GM23338 (cell line): ENCODE data around the gene ZER1. TPM values are rescaled to one million over a fixed set of nuclear protein-coding genes. Genes with fewer than 3 reads are reported as not detected.

Source experiments
- ATAC-seq: fragments of 200-7000 bp; cut with Tn5 transposase; 3 replicates; pipeline ENCODE4 v1.9.1; 2020
- DNase-seq: peaks from one replicate; pipeline ENCODE4 v3.0.0-alpha.2; 2015; ENCODE audit warnings: low spot score
- H2AFZ ChIP-seq: fragments of 200-600 bp; sonication (generic); 2 replicates; pipeline ENCODE4 v1.8.0; 2016; ENCODE audit warnings: antibody characterized with exemption, mild to moderate bottlenecking, moderate library complexity
- H3F3A ChIP-seq: fragments of 200-600 bp; sonication (generic); replicated peaks from 2 replicates; pipeline ENCODE4 v1.8.0; 2017; ENCODE audit warnings: antibody characterized with exemption, mixed run types, low read depth
- H3K27ac ChIP-seq: fragments of 200-600 bp; sonication (generic); 2 replicates; pipeline ENCODE4 v1.6.1; 2016; ENCODE audit warnings: low read depth
- H3K27me3 ChIP-seq: fragments of 200-600 bp; sonication (generic); 2 replicates; pipeline ENCODE4 v1.8.0; 2016; ENCODE audit warnings: mild to moderate bottlenecking, mixed run types, moderate library complexity; ENCODE audit not compliant: insufficient read depth
- H3K36me3 ChIP-seq: fragments of 200-600 bp; sonication (generic); 2 replicates; pipeline ENCODE4 v1.8.0; 2016; ENCODE audit warnings: mild to moderate bottlenecking; ENCODE audit not compliant: insufficient read depth
- H3K4me1 ChIP-seq: fragments of 200-600 bp; sonication (generic); 2 replicates; pipeline ENCODE4 v1.8.0; 2016; ENCODE audit warnings: mild to moderate bottlenecking, moderate library complexity; ENCODE audit not compliant: insufficient read depth
- H3K4me2 ChIP-seq: fragments of 200-600 bp; sonication (generic); 2 replicates; pipeline ENCODE4 v1.7.1; 2017; ENCODE audit warnings: mixed run types
- H3K4me3 ChIP-seq: fragments of 200-600 bp; sonication (generic); 2 replicates; pipeline ENCODE4 v1.6.1; 2016; ENCODE audit warnings: mixed run types
- H3K79me2 ChIP-seq: fragments of 200-600 bp; sonication (generic); replicated peaks from 2 replicates; pipeline ENCODE4 v1.8.0; 2017; ENCODE audit warnings: mild to moderate bottlenecking; ENCODE audit not compliant: insufficient read depth
- H3K9me2 ChIP-seq: fragments of 200-600 bp; sonication (generic); 2 replicates; pipeline ENCODE4 v1.8.0; 2017; ENCODE audit not compliant: insufficient read depth
- H4K20me1 ChIP-seq: fragments of 200-600 bp; sonication (generic); replicated peaks from 2 replicates; pipeline ENCODE4 v1.8.0; 2017; ENCODE audit warnings: mild to moderate bottlenecking; ENCODE audit not compliant: insufficient read depth
- H3K27ac Mint-ChIP-seq: 2 replicates; pipeline ENCODE4 v1.8.0; 2020; ENCODE audit warnings: inconsistent platforms, mild to moderate bottlenecking, moderate library complexity, mixed read lengths
- H3K27me3 Mint-ChIP-seq: 3 replicates; pipeline ENCODE4 v1.8.0; 2022; ENCODE audit warnings: low read depth, mild to moderate bottlenecking, moderate library complexity, mixed read lengths, inconsistent platforms; ENCODE audit not compliant: insufficient read depth, poor library complexity
- H3K36me3 Mint-ChIP-seq: 3 replicates; pipeline ENCODE4 v1.8.0; 2021; ENCODE audit warnings: low read depth, mild to moderate bottlenecking, inconsistent platforms, moderate library complexity, mixed read lengths
- H3K4me1 Mint-ChIP-seq: 3 replicates; pipeline ENCODE4 v1.8.0; 2020; ENCODE audit warnings: mild to moderate bottlenecking, inconsistent platforms, mixed read lengths
- H3K4me3 Mint-ChIP-seq: 3 replicates; pipeline ENCODE4 v1.8.0; 2021; ENCODE audit warnings: moderate library complexity, mild to moderate bottlenecking, inconsistent platforms, mixed read lengths
- H3K9me3 Mint-ChIP-seq: 3 replicates; pipeline ENCODE4 v1.8.0; 2020; ENCODE audit warnings: moderate library complexity, mild to moderate bottlenecking, inconsistent platforms, mixed read lengths
- CREB1 ChIP-seq: fragments of 250-450 bp; sonication (Bioruptor Pico); IDR thresholded peaks from 2 replicates; pipeline ENCODE4 v1.5.0; 2020; ENCODE audit warnings: low read depth, mild to moderate bottlenecking, moderate library complexity
- EZH2 ChIP-seq: fragments of 200-600 bp; sonication (generic); IDR thresholded peaks from one replicate; pipeline ENCODE4 v1.8.0; 2017; ENCODE audit warnings: antibody characterized with exemption, mild to moderate bottlenecking, low read depth; ENCODE audit not compliant: unreplicated experiment
- EZH2phosphoT487 ChIP-seq: fragments of 200-600 bp; sonication (generic); IDR thresholded peaks from one replicate; pipeline ENCODE4 v1.8.1; 2018; ENCODE audit warnings: antibody characterized with exemption; ENCODE audit not compliant: unreplicated experiment
- JUNB ChIP-seq: IDR thresholded peaks from one replicate; pipeline ENCODE4 v1.6.1; 2016; ENCODE audit warnings: antibody characterized with exemption; ENCODE audit not compliant: unreplicated experiment
- NANOG ChIP-seq: IDR thresholded peaks from 2 replicates; pipeline ENCODE4 v1.6.1; 2016; ENCODE audit warnings: antibody characterized with exemption, borderline replicate concordance
- POLR2AphosphoS5 ChIP-seq: IDR thresholded peaks from 2 replicates; pipeline ENCODE4 v1.6.1; 2016; ENCODE audit warnings: antibody characterized with exemption, low read depth
- STAT1 ChIP-seq: IDR thresholded peaks from one replicate; pipeline ENCODE4 v1.6.1; 2016; ENCODE audit warnings: antibody characterized with exemption; ENCODE audit not compliant: unreplicated experiment
- ZNF114 ChIP-seq: fragments of 250-450 bp; sonication (Bioruptor Pico); IDR thresholded peaks from 2 replicates; pipeline ENCODE4 v1.5.0; 2020; ENCODE audit warnings: mild to moderate bottlenecking, moderate library complexity
- ZNF331 ChIP-seq: fragments of 250-450 bp; sonication (Bioruptor Pico); IDR thresholded peaks from 2 replicates; pipeline ENCODE4 v1.5.0; 2020; ENCODE audit warnings: low read depth, mild to moderate bottlenecking, moderate library complexity
- polyA plus RNA-seq: library from polyadenylated mRNA; unstranded; fragments of >200 nt; fragmentation: Nextera tagmentation; extraction: Ambion mirVana; gene quantifications from 2 replicates; pipeline ENCODE4 v1.2.1, GENCODE V29; 2016
- total RNA-seq: library from RNA; depleted of rRNA; stranded (reverse); fragments of >200 nt; shearing (Covaris generic); gene quantifications from 2 replicates; pipeline ENCODE4 v1.2.3, GENCODE V29; 2014
- TF ChIP-seq, protein P1 (sequence below): fragments of 250-450 bp; sonication (Bioruptor Pico); IDR thresholded peaks from 2 replicates; pipeline ENCODE4 v1.5.0; 2020; ENCODE audit warnings: mild to moderate bottlenecking, moderate library complexity
- TF ChIP-seq, protein P2 (sequence below), 2 experiments: fragments of 200-600 bp in 1 of 2; sonication (generic) in 1 of 2; conservative IDR thresholded peaks; 2 replicates each; pipeline versions ENCODE4 v1.5.1 to v1.6.1; 2016 to 2017; ENCODE audit warnings: antibody characterized with exemption in 2 of 2, low read depth in 2 of 2, mild to moderate bottlenecking in 2 of 2, moderate library complexity in 1 of 2
- TF ChIP-seq, protein P3 (sequence below): IDR thresholded peaks from 2 replicates; pipeline ENCODE4 v1.6.1; 2016; ENCODE audit warnings: antibody characterized with exemption
- TF ChIP-seq, protein P4 (sequence below): IDR thresholded peaks from one replicate; pipeline ENCODE4 v1.6.1; 2018; ENCODE audit warnings: antibody characterized with exemption; ENCODE audit not compliant: unreplicated experiment

ZER1 gene
- total and polyA plus RNA-seq, 2 experiments from 2014 or later, result 7.0 to 23.9 TPM

DNA sequence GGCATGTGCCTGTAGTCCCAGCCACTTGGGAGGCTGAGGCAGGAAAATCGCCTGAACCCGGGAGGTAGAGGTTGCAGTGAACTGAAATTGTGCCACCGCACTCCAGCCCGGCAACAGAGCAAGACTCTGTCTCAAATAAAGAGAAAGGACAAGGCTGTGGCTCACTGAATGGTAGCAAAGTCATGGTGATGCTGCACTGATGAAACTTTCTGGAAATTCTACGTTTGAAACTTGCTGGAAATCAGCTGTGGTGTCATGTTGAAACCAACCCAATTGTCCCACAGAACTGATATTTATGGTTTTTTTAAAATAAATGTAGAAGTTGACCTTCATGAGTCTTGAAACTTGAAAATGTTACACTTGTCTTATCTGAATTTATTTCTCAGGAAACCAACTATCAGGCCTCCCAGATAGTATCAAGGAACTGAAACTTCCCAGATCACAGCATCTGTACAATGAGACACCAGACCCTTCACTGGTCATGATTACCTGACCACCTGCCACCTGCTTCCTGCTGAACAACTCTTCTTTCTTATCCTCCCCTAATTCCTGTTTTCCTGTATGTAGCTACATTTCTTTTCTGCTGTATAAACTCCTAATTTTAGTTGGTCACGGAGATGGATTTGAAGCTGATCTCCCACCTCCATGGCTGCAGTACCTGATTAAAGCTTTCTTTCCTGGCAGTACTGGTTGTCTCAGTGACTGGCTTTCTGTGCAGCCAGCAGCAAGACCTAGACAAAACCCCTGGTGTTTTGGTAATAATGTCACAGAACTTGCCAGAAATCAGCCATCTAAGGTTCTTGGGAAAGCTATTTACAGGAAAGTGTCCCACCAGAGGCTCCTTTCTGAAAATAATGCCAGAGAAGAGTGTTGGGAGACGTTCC is 9.7 kb upstream of the ZER1 start:
- H4K20me1 ChIP-seq, result no peaks in the 10 kb centered on the region
- no peak for TF ChIP-seq NANOG
- no peak for TF ChIP-seq JUNB
- TF ChIP-seq, protein P1, sequence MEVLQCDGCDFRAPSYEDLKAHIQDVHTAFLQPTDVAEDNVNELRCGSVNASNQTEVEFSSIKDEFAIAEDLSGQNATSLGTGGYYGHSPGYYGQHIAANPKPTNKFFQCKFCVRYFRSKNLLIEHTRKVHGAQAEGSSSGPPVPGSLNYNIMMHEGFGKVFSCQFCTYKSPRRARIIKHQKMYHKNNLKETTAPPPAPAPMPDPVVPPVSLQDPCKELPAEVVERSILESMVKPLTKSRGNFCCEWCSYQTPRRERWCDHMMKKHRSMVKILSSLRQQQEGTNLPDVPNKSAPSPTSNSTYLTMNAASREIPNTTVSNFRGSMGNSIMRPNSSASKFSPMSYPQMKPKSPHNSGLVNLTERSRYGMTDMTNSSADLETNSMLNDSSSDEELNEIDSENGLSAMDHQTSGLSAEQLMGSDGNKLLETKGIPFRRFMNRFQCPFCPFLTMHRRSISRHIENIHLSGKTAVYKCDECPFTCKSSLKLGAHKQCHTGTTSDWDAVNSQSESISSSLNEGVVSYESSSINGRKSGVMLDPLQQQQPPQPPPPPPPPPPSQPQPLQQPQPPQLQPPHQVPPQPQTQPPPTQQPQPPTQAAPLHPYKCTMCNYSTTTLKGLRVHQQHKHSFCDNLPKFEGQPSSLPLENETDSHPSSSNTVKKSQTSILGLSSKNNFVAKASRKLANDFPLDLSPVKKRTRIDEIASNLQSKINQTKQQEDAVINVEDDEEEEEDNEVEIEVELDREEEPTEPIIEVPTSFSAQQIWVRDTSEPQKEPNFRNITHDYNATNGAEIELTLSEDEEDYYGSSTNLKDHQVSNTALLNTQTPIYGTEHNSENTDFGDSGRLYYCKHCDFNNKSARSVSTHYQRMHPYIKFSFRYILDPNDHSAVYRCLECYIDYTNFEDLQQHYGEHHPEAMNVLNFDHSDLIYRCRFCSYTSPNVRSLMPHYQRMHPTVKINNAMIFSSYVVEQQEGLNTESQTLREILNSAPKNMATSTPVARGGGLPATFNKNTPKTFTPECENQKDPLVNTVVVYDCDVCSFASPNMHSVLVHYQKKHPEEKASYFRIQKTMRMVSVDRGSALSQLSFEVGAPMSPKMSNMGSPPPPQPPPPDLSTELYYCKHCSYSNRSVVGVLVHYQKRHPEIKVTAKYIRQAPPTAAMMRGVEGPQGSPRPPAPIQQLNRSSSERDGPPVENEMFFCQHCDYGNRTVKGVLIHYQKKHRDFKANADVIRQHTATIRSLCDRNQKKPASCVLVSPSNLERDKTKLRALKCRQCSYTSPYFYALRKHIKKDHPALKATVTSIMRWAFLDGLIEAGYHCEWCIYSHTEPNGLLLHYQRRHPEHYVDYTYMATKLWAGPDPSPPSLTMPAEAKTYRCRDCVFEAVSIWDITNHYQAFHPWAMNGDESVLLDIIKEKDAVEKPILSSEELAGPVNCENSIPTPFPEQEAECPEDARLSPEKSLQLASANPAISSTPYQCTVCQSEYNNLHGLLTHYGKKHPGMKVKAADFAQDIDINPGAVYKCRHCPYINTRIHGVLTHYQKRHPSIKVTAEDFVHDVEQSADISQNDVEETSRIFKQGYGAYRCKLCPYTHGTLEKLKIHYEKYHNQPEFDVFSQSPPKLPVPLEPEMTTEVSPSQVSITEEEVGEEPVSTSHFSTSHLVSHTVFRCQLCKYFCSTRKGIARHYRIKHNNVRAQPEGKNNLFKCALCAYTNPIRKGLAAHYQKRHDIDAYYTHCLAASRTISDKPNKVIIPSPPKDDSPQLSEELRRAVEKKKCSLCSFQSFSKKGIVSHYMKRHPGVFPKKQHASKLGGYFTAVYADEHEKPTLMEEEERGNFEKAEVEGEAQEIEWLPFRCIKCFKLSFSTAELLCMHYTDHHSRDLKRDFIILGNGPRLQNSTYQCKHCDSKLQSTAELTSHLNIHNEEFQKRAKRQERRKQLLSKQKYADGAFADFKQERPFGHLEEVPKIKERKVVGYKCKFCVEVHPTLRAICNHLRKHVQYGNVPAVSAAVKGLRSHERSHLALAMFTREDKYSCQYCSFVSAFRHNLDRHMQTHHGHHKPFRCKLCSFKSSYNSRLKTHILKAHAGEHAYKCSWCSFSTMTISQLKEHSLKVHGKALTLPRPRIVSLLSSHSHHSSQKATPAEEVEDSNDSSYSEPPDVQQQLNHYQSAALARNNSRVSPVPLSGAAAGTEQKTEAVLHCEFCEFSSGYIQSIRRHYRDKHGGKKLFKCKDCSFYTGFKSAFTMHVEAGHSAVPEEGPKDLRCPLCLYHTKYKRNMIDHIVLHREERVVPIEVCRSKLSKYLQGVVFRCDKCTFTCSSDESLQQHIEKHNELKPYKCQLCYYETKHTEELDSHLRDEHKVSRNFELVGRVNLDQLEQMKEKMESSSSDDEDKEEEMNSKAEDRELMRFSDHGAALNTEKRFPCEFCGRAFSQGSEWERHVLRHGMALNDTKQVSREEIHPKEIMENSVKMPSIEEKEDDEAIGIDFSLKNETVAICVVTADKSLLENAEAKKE, result no peak
- TF ChIP-seq POLR2AphosphoS5, result no peak
- TF ChIP-seq, protein P2, sequence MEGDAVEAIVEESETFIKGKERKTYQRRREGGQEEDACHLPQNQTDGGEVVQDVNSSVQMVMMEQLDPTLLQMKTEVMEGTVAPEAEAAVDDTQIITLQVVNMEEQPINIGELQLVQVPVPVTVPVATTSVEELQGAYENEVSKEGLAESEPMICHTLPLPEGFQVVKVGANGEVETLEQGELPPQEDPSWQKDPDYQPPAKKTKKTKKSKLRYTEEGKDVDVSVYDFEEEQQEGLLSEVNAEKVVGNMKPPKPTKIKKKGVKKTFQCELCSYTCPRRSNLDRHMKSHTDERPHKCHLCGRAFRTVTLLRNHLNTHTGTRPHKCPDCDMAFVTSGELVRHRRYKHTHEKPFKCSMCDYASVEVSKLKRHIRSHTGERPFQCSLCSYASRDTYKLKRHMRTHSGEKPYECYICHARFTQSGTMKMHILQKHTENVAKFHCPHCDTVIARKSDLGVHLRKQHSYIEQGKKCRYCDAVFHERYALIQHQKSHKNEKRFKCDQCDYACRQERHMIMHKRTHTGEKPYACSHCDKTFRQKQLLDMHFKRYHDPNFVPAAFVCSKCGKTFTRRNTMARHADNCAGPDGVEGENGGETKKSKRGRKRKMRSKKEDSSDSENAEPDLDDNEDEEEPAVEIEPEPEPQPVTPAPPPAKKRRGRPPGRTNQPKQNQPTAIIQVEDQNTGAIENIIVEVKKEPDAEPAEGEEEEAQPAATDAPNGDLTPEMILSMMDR (conservative IDR thresholded peaks at IDR 0.05; ENCODE audit: low read depth in 2 of 2), result no peak
- TF ChIP-seq, protein P3, sequence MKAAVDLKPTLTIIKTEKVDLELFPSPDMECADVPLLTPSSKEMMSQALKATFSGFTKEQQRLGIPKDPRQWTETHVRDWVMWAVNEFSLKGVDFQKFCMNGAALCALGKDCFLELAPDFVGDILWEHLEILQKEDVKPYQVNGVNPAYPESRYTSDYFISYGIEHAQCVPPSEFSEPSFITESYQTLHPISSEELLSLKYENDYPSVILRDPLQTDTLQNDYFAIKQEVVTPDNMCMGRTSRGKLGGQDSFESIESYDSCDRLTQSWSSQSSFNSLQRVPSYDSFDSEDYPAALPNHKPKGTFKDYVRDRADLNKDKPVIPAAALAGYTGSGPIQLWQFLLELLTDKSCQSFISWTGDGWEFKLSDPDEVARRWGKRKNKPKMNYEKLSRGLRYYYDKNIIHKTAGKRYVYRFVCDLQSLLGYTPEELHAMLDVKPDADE, result no peak
- TF ChIP-seq CREB1 (CRISPR knock-in tag), result no peak
- TF ChIP-seq ZNF114 (CRISPR knock-in tag), result no peak
- no peak for TF ChIP-seq ZNF331
- TF ChIP-seq, protein P4, sequence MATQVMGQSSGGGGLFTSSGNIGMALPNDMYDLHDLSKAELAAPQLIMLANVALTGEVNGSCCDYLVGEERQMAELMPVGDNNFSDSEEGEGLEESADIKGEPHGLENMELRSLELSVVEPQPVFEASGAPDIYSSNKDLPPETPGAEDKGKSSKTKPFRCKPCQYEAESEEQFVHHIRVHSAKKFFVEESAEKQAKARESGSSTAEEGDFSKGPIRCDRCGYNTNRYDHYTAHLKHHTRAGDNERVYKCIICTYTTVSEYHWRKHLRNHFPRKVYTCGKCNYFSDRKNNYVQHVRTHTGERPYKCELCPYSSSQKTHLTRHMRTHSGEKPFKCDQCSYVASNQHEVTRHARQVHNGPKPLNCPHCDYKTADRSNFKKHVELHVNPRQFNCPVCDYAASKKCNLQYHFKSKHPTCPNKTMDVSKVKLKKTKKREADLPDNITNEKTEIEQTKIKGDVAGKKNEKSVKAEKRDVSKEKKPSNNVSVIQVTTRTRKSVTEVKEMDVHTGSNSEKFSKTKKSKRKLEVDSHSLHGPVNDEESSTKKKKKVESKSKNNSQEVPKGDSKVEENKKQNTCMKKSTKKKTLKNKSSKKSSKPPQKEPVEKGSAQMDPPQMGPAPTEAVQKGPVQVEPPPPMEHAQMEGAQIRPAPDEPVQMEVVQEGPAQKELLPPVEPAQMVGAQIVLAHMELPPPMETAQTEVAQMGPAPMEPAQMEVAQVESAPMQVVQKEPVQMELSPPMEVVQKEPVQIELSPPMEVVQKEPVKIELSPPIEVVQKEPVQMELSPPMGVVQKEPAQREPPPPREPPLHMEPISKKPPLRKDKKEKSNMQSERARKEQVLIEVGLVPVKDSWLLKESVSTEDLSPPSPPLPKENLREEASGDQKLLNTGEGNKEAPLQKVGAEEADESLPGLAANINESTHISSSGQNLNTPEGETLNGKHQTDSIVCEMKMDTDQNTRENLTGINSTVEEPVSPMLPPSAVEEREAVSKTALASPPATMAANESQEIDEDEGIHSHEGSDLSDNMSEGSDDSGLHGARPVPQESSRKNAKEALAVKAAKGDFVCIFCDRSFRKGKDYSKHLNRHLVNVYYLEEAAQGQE, result no peak
- TF ChIP-seq EZH2phosphoT487, result no peak
- no peak for TF ChIP-seq EZH2
- TF ChIP-seq STAT1, result no peak
- no peaks in the 10 kb centered on the region for H3K9me2 ChIP-seq

More for the DNA sequence above, 9.7 kb upstream of the ZER1 start:
- ATAC-seq (no peak), DNase-seq (no peak)
- Mint-ChIP-seq H3K9me3 (peaks cover 33% of the 10 kb centered on the region), H3K27ac (no peak overlapping the region), H3K36me3 (no peaks in the 10 kb centered on the region; the same call in 2 of the 3 replicates), H3K27me3 (peaks cover 9% of the 10 kb centered on the region), H3K4me1 (no peaks in the 10 kb centered on the region), H3K4me3 (no peak overlapping the region)
- H3K27ac ChIP-seq, result no peak overlapping the region
- H2AFZ ChIP-seq, result no peak overlapping the region
- no peaks in the 10 kb centered on the region for H3K27me3 ChIP-seq
- no peaks in the 10 kb centered on the region for H3K36me3 ChIP-seq
- H3F3A ChIP-seq, result peaks cover 3% of the 10 kb centered on the region
- H3K4me2 ChIP-seq, result no peak overlapping the region
- no peaks in the 10 kb centered on the region for H3K4me1 ChIP-seq
- H3K79me2 ChIP-seq, result no peaks in the 10 kb centered on the region
- H3K4me3 ChIP-seq, result no peak overlapping the region
